A549 (cell line): Measurements from ENCODE around the gene BEST3. TPM values are rescaled to one million over a fixed set of nuclear protein-coding genes. Genes with fewer than 3 reads are reported as not detected.

Source experiments
- ATAC-seq, 2 experiments: fragments of 200-7000 bp in 1 of 2; fragments of >200 bp in 1 of 2; cut with Nextera tagmentation in 1 of 2; cut with Tn5 transposase in 1 of 2; 3 replicates each; pipeline versions ENCODE4 v1.8.0 to v1.9.1; 2018 to 2020; ENCODE audit warnings: mild to moderate bottlenecking in 1 of 2, moderate library complexity in 1 of 2
- CTCF ChIA-PET: fragments of 300-600 bp; sonication (Branson Sonifier 250); formaldehyde crosslinking; extraction: SDS; loops from one replicate; lab custom pipeline; 2021; ENCODE audit warnings: antibody characterized with exemption, inconsistent platforms; lab: Yijun Ruan, JAX
- POLR2A ChIA-PET: fragments of 350-600 bp; formaldehyde crosslinking; extraction: SDS; loops from one replicate; lab custom pipeline; 2021; ENCODE audit warnings: antibody characterized with exemption, inconsistent platforms; lab: Yijun Ruan, JAX
- DNase-seq, 2 experiments: peaks; one replicate each; pipeline versions ENCODE4 v3.0.0 to v3.0.0-alpha.2; 2011 to 2016; ENCODE audit warnings: low read depth in 1 of 2, low spot score in 1 of 2
- FAIRE-seq: peaks from 2 replicates; lab custom pipeline; 2011; peaks lifted over from hg19 to GRCh38; lab: Jason Lieb, UNC
- H3K27ac ChIP-seq, 2 experiments: fragments of >200 bp; sonication (Bioruptor Twin); formaldehyde crosslinking; 3 replicates each; pipeline ENCODE4 v1.5.1; 2016 to 2017
- H3K4me1 ChIP-seq: fragments of >200 bp; sonication (Bioruptor Twin); formaldehyde crosslinking; 3 replicates; pipeline ENCODE4 v1.6.1; 2016
- H3K4me2 ChIP-seq: fragments of >200 bp; sonication (Bioruptor Twin); formaldehyde crosslinking; 3 replicates; pipeline ENCODE4 v1.6.1; 2016
- H3K4me3 ChIP-seq: fragments of >200 bp; sonication (Bioruptor Twin); formaldehyde crosslinking; 3 replicates; pipeline ENCODE4 v1.5.1; 2016
- H3K9me3 ChIP-seq: fragments of >200 bp; sonication (Bioruptor Twin); formaldehyde crosslinking; 3 replicates; pipeline ENCODE4 v1.6.1; 2016
- CBX8 ChIP-seq: fragments of 200-600 bp; sonication (generic); IDR thresholded peaks from 2 replicates; pipeline ENCODE4 v1.6.1; 2016
- CEBPB ChIP-seq, 2 experiments: fragments of >200 bp in 1 of 2; sonication (Bioruptor Twin) in 1 of 2; formaldehyde crosslinking in 1 of 2; IDR thresholded peaks; 2 replicates each; pipeline ENCODE4 v1.6.1; 2012 to 2016
- CHD2 ChIP-seq: fragments of 150-350 bp; IDR thresholded peaks from 2 replicates; pipeline ENCODE4 v1.6.1; 2014; ENCODE audit warnings: low read length; ENCODE audit not compliant: partially characterized antibody
- EP300 ChIP-seq, 2 experiments: fragments of >200 bp; sonication (Bioruptor Twin); formaldehyde crosslinking; IDR thresholded peaks; 2 replicates in 1 of 2; 3 replicates in 1 of 2; pipeline ENCODE4 v1.6.1; 2016 to 2017
- ESRRA ChIP-seq: fragments of 150-350 bp; IDR thresholded peaks from 2 replicates; pipeline ENCODE4 v1.6.1; 2014; ENCODE audit warnings: mild to moderate bottlenecking, low read length, borderline replicate concordance
- FOXS1 ChIP-seq: fragments of 250-450 bp; sonication (Bioruptor Pico); IDR thresholded peaks from 2 replicates; pipeline ENCODE4 v1.5.0; 2020; ENCODE audit warnings: mild to moderate bottlenecking, moderate library complexity
- GATA3 ChIP-seq: IDR thresholded peaks from 2 replicates; pipeline ENCODE4 v1.6.1; 2012; ENCODE audit warnings: borderline replicate concordance
- HOXA7 ChIP-seq: fragments of 250-450 bp; sonication (Bioruptor Pico); IDR thresholded peaks from 2 replicates; pipeline ENCODE4 v1.5.0; 2020; ENCODE audit warnings: mild to moderate bottlenecking, moderate library complexity
- HOXB5 ChIP-seq: fragments of 250-450 bp; sonication (Bioruptor Pico); IDR thresholded peaks from 2 replicates; pipeline ENCODE4 v1.5.0; 2020; ENCODE audit warnings: mild to moderate bottlenecking, moderate library complexity
- JUNB ChIP-seq: fragments of >200 bp; sonication (Bioruptor Twin); formaldehyde crosslinking; IDR thresholded peaks from 2 replicates; pipeline ENCODE4 v1.6.1; 2016
- KDM1A ChIP-seq: fragments of 200-600 bp; sonication (generic); IDR thresholded peaks from 2 replicates; pipeline ENCODE4 v1.6.1; 2016; ENCODE audit warnings: low read depth, mild to moderate bottlenecking
- MAFK ChIP-seq: fragments of 450-650 bp; IDR thresholded peaks from 2 replicates; pipeline ENCODE4 v1.6.1; 2014; ENCODE audit not compliant: partially characterized antibody
- MYC ChIP-seq: IDR thresholded peaks from 2 replicates; pipeline ENCODE4 v1.6.1; 2012; ENCODE audit warnings: mild to moderate bottlenecking, inconsistent platforms, low read length, improper control_type of control experiment, borderline replicate concordance
- POLR2A ChIP-seq: IDR thresholded peaks from 2 replicates; pipeline ENCODE4 v1.6.1; 2012; ENCODE audit warnings: mild to moderate bottlenecking, low read length
- RARB ChIP-seq: fragments of 250-450 bp; sonication (Bioruptor Pico); IDR thresholded peaks from 2 replicates; pipeline ENCODE4 v1.8.0; 2021; ENCODE audit warnings: mild to moderate bottlenecking, moderate library complexity
- RNF2 ChIP-seq: fragments of 200-600 bp; sonication (generic); IDR thresholded peaks from 2 replicates; pipeline ENCODE4 v1.6.1; 2016; ENCODE audit warnings: low read depth, mild to moderate bottlenecking, antibody characterized with exemption, moderate library complexity, borderline replicate concordance
- SREBF2 ChIP-seq: fragments of 450-650 bp; IDR thresholded peaks from 2 replicates; pipeline ENCODE4 v1.6.1; 2014; ENCODE audit warnings: mild to moderate bottlenecking, moderate library complexity
- TFCP2L1 ChIP-seq: fragments of 250-450 bp; sonication (Bioruptor Pico); IDR thresholded peaks from 2 replicates; pipeline ENCODE4 v1.5.0; 2021; ENCODE audit warnings: mild to moderate bottlenecking
- WGBS: methylation state at CpG from one replicate; pipeline ENCODE4 v1.1.6; 2017; ENCODE audit errors: missing lambda C conversion rate; 5-methylcytosine and 5-hydroxymethylcytosine counted together
- polyA minus RNA-seq: library from RNA; depleted of rRNA, polyadenylated mRNA; stranded (reverse); fragments of >200 nt; gene quantifications from 2 replicates; pipeline ENCODE4 v1.2.3, GENCODE V29; 2011; rRNA and poly(A)+ RNA removed
- polyA plus RNA-seq, 4 experiments: library from polyadenylated mRNA; depleted of rRNA in 3 of 4; stranded (reverse); fragments of >200 nt; fragmentation: RNase III in 1 of 4; extraction: RNeasy Plus Mini Kit Qiagen cat#74134 plus additional on column Dnase treatment in 1 of 4; gene quantifications; 2 replicates in 3 of 4; 3 replicates in 1 of 4; pipeline ENCODE4 v1.2.3, GENCODE V29; 2011 to 2017
- TF ChIP-seq, protein P1 (sequence below): fragments of >200 bp; sonication (Bioruptor Twin); formaldehyde crosslinking; IDR thresholded peaks from 3 replicates; pipeline ENCODE4 v1.6.1; 2016
- TF ChIP-seq, protein P2 (sequence below): IDR thresholded peaks from 2 replicates; pipeline ENCODE4 v1.6.1; 2012
- TF ChIP-seq, protein P3 (sequence below): fragments of >200 bp; sonication (Bioruptor Twin); formaldehyde crosslinking; IDR thresholded peaks from 2 replicates; pipeline ENCODE4 v1.6.1; 2016

Gene BEST3
- 0.57 and 0.61 TPM in 2 replicates for polyA plus RNA-seq (2011; rRNA removed)
- polyA plus RNA-seq (2012; cell fraction: cytosol; rRNA removed): 0.27 and 0.32 TPM in 2 replicates
- 0.20 and 0.27 TPM in 2 replicates for polyA plus RNA-seq (2012; cell fraction: nucleus; rRNA removed)
- polyA plus RNA-seq (2017; fragmentation: RNase III; extraction: RNeasy Plus Mini Kit Qiagen cat#74134 plus additional on column Dnase treatment): 0.78 to 1.2 TPM (median 0.93 TPM) in 3 replicates
- 0.78 and 0.79 TPM in 2 replicates for polyA minus RNA-seq

DNA sequence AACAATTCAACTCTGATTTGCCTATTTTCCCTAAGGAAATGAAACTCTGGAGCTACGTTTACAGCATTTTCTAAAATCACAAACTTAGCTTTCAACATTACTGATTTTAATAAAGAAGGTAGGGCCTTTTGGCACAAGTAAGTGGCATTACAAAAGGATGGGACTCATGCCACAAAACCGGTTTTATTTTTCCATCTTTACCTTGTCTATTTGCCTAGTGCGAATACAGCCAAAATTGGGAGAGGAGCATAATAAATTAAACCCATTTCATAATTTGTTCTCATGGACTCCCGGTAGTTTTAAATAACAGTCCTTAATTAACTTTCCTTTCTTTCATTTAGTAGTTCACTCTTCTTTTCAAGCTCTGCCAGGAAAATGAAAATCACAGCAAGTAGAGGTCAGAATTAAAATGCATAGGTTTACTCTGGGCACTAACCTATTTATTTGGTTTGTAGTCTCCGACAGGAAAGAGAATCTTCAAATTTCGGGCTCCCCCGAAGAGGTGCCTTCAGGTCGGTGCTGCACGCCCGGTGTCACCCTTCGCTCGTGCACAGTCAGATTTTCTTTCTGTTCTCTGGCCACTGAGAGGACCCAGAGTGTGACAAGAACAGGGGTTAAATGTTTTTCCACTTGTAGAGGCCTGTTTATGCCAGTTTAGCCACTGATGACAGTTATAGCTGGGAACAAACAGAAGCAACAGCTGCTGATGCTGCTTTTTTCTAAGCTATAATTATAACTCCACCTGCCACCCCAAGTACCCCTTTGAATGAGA lies at the start of gene BEST3:
Gene BEST3, minus strand, starts transcription at position 535 of the 772 bp plus-strand sequence. CDS start 1,505 bp downstream, outside the sequence.
- CTCF ChIA-PET: interaction anchor here (0.6 kb wide), 1 partner anchor 81 kb away, joined by 4 read pairs; no protein-coding TSS in a partner anchor
- no peak for DNase-seq
- no peak for ATAC-seq
- POLR2A ChIA-PET: no interaction called here
- no peak for FAIRE-seq
- no peak for TF ChIP-seq ESRRA
- TF ChIP-seq FOXS1: no peak
- no peaks in the 10 kb centered on the region for H3K9me3 ChIP-seq
- 82% methylated on average over 12 of the region's 12 CpGs for WGBS
- no peaks in the 10 kb centered on the region for H3K4me1 ChIP-seq
- no peak within 1 kb of the TSS for H3K4me2 ChIP-seq
- no peak within 1 kb of the TSS for H3K27ac ChIP-seq
- H3K4me3 ChIP-seq: no peak within 1 kb of the TSS

DNA sequence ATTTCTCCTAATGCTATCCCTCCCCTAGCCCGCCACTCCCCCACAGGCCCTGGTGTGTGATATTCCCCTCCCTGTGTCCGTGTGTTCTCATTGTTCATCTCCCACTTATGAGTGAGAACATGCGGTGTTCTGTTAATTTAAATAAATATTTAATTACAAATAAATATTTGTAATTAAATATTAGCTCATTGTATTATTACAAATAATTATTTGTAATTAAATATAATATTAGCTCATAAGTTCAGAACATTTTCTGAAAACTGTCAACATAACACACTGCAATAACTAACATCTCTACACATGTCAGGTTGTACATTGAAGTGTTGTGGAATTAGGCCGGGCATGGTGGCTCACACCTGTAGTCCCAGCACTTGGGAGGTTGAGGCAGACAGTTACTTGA lies 45.0 kb upstream of the BEST3 start:
- Histone ChIP-seq H3K27ac (no peak overlapping the region), H3K9me3 (no peaks in the 10 kb centered on the region)
- TF ChIP-seq TFCP2L1 (CRISPR knock-in tag) (no peak), CBX8 (no peak)
- TF ChIP-seq, all 56 proteins: peak for 0
- ChIA-PET CTCF (interaction anchor here (1.2 kb wide), 1 partner anchor 90 kb away, joined by 3 read pairs; no protein-coding TSS in a partner anchor), POLR2A (no interaction called here)
- DNase-seq (no peak), FAIRE-seq (no peak), ATAC-seq (no peak)
- WGBS: 95% methylated on average over 4 of the region's 4 CpGs
- H3K4me3 ChIP-seq: no peak overlapping the region
- H3K4me2 ChIP-seq: no peak overlapping the region
- H3K4me1 ChIP-seq: peaks cover 8% of the 10 kb centered on the region

DNA sequence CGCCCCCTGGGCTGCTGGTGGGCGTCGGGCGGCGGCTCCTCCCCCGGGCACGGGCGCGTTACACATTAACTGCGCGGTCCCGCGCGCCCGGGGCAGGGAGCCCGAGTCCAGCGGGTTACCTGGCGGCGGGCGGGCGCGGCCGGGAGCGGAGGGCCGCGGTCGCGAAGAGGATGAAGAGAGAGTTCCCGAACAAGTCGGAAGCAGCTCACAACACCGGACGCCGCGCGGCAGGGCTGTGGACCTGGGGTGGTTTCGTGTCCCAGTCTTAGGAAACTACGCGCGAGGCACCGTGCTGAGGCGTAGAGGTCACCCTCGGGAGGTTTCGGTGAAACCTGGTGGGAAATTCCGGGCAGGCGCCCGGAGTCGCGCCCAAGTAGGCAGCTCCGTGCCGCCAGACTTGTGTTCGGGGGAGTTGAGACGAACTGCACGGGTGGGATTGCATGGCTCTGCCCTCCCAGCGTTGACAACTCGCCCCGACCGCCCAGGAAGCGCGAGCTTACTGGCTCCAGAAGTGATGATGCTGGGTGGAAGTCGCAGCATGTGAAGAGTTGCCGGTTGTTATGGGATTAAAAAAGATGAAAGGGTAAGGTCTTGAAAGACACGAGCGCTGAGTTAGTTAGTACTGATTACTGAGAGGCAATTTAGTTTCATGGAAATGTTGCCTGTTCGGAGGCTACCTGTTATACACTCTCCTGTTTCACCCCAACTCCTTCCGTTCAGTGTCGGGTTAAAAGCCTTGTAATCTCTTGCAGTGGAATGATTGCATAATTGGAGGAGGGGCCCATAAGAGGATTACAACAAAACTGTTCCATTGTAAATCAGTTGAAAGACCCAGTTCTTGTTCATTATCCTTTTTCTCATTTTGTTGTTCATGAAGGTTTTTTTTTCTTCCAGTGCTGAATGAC lies 40.4 kb upstream of the BEST3 start:
- peak overlapping the region; percentile 83 to 91 for H3K27ac ChIP-seq
- ATAC-seq: peak; percentile 63 to 64
- FAIRE-seq: no peak
- peak overlapping the region; percentile 88 for H3K4me3 ChIP-seq
- no peaks in the 10 kb centered on the region for H3K9me3 ChIP-seq
- peaks cover 12% of the 10 kb centered on the region for H3K4me1 ChIP-seq
- TF ChIP-seq RNF2 (peak; percentile 66; the same call in 1 of the 2 replicates), CEBPB (IDR thresholded peaks at IDR 0.05) (peak; percentile 70 to 88; a peak in 3 of 4 replicates)
- TF ChIP-seq, protein P1, sequence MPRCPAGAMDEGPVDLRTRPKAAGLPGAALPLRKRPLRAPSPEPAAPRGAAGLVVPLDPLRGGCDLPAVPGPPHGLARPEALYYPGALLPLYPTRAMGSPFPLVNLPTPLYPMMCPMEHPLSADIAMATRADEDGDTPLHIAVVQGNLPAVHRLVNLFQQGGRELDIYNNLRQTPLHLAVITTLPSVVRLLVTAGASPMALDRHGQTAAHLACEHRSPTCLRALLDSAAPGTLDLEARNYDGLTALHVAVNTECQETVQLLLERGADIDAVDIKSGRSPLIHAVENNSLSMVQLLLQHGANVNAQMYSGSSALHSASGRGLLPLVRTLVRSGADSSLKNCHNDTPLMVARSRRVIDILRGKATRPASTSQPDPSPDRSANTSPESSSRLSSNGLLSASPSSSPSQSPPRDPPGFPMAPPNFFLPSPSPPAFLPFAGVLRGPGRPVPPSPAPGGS: 0 out of 3 replicates have a peak, but pooled peaks have one; percentile 0
- TF ChIP-seq, protein P2, sequence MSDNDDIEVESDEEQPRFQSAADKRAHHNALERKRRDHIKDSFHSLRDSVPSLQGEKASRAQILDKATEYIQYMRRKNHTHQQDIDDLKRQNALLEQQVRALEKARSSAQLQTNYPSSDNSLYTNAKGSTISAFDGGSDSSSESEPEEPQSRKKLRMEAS: peak; percentile 38
- TF ChIP-seq, protein P3, sequence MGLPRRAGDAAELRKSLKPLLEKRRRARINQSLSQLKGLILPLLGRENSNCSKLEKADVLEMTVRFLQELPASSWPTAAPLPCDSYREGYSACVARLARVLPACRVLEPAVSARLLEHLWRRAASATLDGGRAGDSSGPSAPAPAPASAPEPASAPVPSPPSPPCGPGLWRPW: no peak
- CTCF ChIA-PET: interaction anchor here (1.6 to 1.9 kb wide), 2 partner anchors 9 to 19 kb away, joined by 3 to 4 read pairs; no protein-coding TSS in a partner anchor
- WGBS: 4% methylated on average over 24 of the region's 66 CpGs
- peak; percentile 28 to 48 for DNase-seq
- POLR2A ChIA-PET: no interaction called here
- H3K4me2 ChIP-seq: peak overlapping the region; percentile 86

DNA sequence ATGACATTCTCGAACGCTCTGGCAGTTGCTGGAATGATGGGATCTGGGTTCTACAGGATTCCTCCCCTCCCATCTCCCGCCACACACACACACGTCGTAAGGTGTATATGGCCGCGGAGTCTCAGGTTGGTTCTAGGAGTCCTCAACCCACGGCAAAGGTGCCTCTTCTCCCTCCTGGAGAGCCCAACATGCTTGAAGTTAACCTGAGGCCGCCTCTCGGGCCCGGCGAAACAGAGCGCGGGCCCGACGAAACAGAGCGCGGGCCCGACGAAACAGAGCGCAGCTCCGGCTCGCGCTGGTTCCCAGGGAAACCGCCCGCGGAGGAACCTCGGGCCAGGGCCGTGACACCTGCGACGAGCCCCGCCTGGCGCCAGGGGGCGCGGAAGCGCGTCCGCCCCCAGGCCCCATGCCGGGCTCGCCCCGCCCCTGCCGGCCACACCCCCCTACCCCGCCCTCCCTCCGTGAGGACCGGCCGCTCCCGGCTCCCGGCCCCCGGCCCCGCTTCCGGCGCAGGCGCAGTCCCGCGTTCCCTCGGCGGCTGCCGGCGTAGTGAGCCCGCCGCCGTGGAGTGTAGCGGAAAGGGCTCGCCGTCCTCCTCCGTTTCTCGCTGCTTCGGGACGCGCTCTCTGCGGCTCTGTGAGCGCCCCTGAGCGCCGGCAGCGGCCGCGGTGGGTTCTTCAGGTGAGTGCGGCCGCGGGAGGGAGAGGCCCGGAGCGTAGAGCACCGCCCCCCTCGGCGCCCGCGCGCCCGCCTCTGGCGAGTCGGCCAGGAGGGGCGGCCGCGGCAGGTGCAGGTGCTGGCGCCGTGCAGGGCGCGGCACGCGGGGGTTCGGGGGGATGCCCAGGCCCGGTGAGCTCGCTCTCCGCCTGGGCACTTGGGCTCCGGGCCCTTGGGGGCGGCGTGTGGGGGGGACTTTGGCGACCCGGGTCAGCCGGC lies 39.5 kb upstream of the BEST3 start, which contains the start of gene RAB3IP:
Gene RAB3IP, plus strand, starts transcription at position 510 of the 936 bp plus-strand sequence. CDS start 16,549 bp downstream, outside the sequence.
- ATAC-seq: peak; percentile 89 to 94
- peak within 1 kb of the TSS; percentile 83 to 91 for H3K27ac ChIP-seq
- ChIA-PET POLR2A (no interaction called here), CTCF (interaction anchor here (0.6 to 1.9 kb wide), 8 partner anchors 9 to 647 kb away, joined by 3 to 5 read pairs (median 3); no protein-coding TSS in a partner anchor)
- H3K4me2 ChIP-seq: peak within 1 kb of the TSS; percentile 86
- H3K4me3 ChIP-seq: peak within 1 kb of the TSS; percentile 88
- DNase-seq: peak; percentile 87
- H3K4me1 ChIP-seq: peaks cover 12% of the 10 kb centered on the region
- no peak for FAIRE-seq
- WGBS: 6% methylated on average over 13 of the region's 110 CpGs
- H3K9me3 ChIP-seq: no peaks in the 10 kb centered on the region
- TF ChIP-seq SREBF2: no peak
- TF ChIP-seq RARB (CRISPR knock-in tag): no peak
- TF ChIP-seq HOXB5 (CRISPR knock-in tag): no peak
- TF ChIP-seq MAFK: no peak
- TF ChIP-seq JUNB: no peak
- no peak for TF ChIP-seq HOXA7
- TF ChIP-seq POLR2A: peak; percentile 74
- TF ChIP-seq EP300 (IDR thresholded peaks at IDR 0.05): no peak
- no peak for TF ChIP-seq CHD2
- no peak for TF ChIP-seq MYC
- no peak for TF ChIP-seq TFCP2L1 (CRISPR knock-in tag)
- TF ChIP-seq, protein P1: no peak
- peak; percentile 16; the same call in 1 of the 2 replicates for TF ChIP-seq GATA3
- TF ChIP-seq KDM1A: no peak
